NCI-H1417 (cell line): Measurements from ENCODE around the gene CBLN3.
A peak's percentile ranks its signal among the peaks of the same experiment; 100 is the strongest.

Experiments
- DNase-seq, 3 experiments: peaks; one replicate each; lab custom pipeline; 2025; lab: John Stamatoyannopoulos, UW

Gene CBLN3

GRCh38 chr14:24381363-24382063 is 48.0 kb downstream of the CBLN3 start:
- DNase-seq, result no peak

- DNase-seq, result peak in 1 of 3 experiments; percentile 18
Observed at GRCh38 chr14:24379907-24380730, 49.3 kb downstream of the CBLN3 start.

- peak in 2 of 3 experiments; percentile 58 to 89 for DNase-seq
Observed at GRCh38 chr14:24378981-24379906, 50.2 kb downstream of the CBLN3 start.

- no peak for DNase-seq
Observed at GRCh38 chr14:24378327-24378726, 51.1 kb downstream of the CBLN3 start.

- peak; percentile 36 to 93 (median 51) for DNase-seq
Observed at GRCh38 chr14:24377657-24378056, 51.8 kb downstream of the CBLN3 start.

GRCh38 chr14:24377126-24377525 is 52.3 kb downstream of the CBLN3 start:
- DNase-seq, result peak in 1 of 3 experiments; percentile 66
